GM18520 (cell line): ENCODE measurements around the gene SYNDIG1.

Experiments used
- ATAC-seq: cut with Tn5 transposase; IDR thresholded peaks from one replicate; pipeline ENCODE4 v1.9.1; 2021; ENCODE audit not compliant: unreplicated experiment

Gene SYNDIG1

GRCh38 chr20:24629668-24630067 is 160.2 kb downstream of the SYNDIG1 start:
- no peak for ATAC-seq

- ATAC-seq = no peak
Observed at GRCh38 chr20:24630486-24631172, 161.2 kb downstream of the SYNDIG1 start.

- ATAC-seq = no peak
Observed at GRCh38 chr20:24631173-24631505, 161.7 kb downstream of the SYNDIG1 start.

GRCh38 chr20:24632581-24632980 is 163.2 kb downstream of the SYNDIG1 start:
- ATAC-seq = no peak

GRCh38 chr20:24633026-24633425 is 163.6 kb downstream of the SYNDIG1 start:
- no peak for ATAC-seq

- no peak for ATAC-seq
Observed at GRCh38 chr20:24633521-24633920, 164.1 kb downstream of the SYNDIG1 start.

GRCh38 chr20:24634855-24635254 is 165.4 kb downstream of the SYNDIG1 start:
- no peak for ATAC-seq

GRCh38 chr20:24636626-24637025 is 167.2 kb downstream of the SYNDIG1 start:
- ATAC-seq = no peak

- no peak for ATAC-seq
Observed at GRCh38 chr20:24637087-24637486, 167.7 kb downstream of the SYNDIG1 start.

- ATAC-seq = no peak
Observed at GRCh38 chr20:24637941-24638340, 168.5 kb downstream of the SYNDIG1 start.

GRCh38 chr20:24638591-24639548 is 169.4 kb downstream of the SYNDIG1 start:
- no peak for ATAC-seq

- no peak for ATAC-seq
Observed at GRCh38 chr20:24640276-24640675, 170.8 kb downstream of the SYNDIG1 start.

GRCh38 chr20:24640686-24641085 is 171.3 kb downstream of the SYNDIG1 start:
- no peak for ATAC-seq

- ATAC-seq = no peak
Observed at GRCh38 chr20:24643731-24644626, 174.6 kb downstream of the SYNDIG1 start.

- ATAC-seq = no peak
Observed at GRCh38 chr20:24646321-24646720, 176.9 kb downstream of the SYNDIG1 start.

GRCh38 chr20:24647713-24648112 is 178.3 kb downstream of the SYNDIG1 start:
- ATAC-seq = no peak

- ATAC-seq = no peak
Observed at GRCh38 chr20:24648481-24648880, 179.1 kb downstream of the SYNDIG1 start.

GRCh38 chr20:24648919-24649318 is 179.5 kb downstream of the SYNDIG1 start:
- ATAC-seq = no peak

- ATAC-seq = no peak
Observed at GRCh38 chr20:24649787-24650490, 180.5 kb downstream of the SYNDIG1 start.

GRCh38 chr20:24651171-24651975 is 181.9 kb downstream of the SYNDIG1 start:
- no peak for ATAC-seq
